Stimulated activated CD8-positive, alpha-beta memory T cell treated with anti-CD3 and anti-CD28 coated beads, Interleukin-2, amount 100 ng/mL, for 1 hour (primary cell): Measurements from ENCODE around the gene MFNG.
"Not testable (repeated sequence)": the region's sequence is repeated elsewhere in the genome, so short reads cannot be mapped to it uniquely, and the experiment has no call there.

Experiments used
- DNase-seq, 2 donors: peaks; one replicate each; pipeline ENCODE4 v3.0.0-alpha.2; 2020; ENCODE audit warnings: low read depth in 2 of 2

Gene MFNG

GRCh38 chr22:37474447-37475090 is 11.6 kb downstream of the MFNG start:
- no peak for DNase-seq

- DNase-seq = no peak
Measured at GRCh38 chr22:37473437-37473946, 12.7 kb downstream of the MFNG start.

GRCh38 chr22:37472418-37473006 is 13.7 kb downstream of the MFNG start:
- no peak for DNase-seq

GRCh38 chr22:37471727-37472417 is 14.3 kb downstream of the MFNG start:
- no peak for DNase-seq

- no peak for DNase-seq
Measured at GRCh38 chr22:37470087-37470445, 16.1 kb downstream of the MFNG start.

GRCh38 chr22:37469416-37470086 is 16.6 kb downstream of the MFNG start:
- no peak for DNase-seq

GRCh38 chr22:37468201-37468695 is 17.9 kb downstream of the MFNG start:
- DNase-seq = not testable (repeated sequence)

- DNase-seq = no peak
Measured at GRCh38 chr22:37467391-37467955, 18.7 kb downstream of the MFNG start.

- no peak for DNase-seq
Measured at GRCh38 chr22:37464181-37464580, 22.0 kb downstream of the MFNG start.

- DNase-seq = no peak
Measured at GRCh38 chr22:37462983-37463382, 23.2 kb downstream of the MFNG start.

- DNase-seq = no peak
Measured at GRCh38 chr22:37462436-37462835, 23.7 kb downstream of the MFNG start.

GRCh38 chr22:37461961-37462360 is 24.2 kb downstream of the MFNG start:
- no peak for DNase-seq

GRCh38 chr22:37460684-37461083 is 25.5 kb downstream of the MFNG start:
- DNase-seq = no peak

GRCh38 chr22:37459206-37459605 is 27.0 kb downstream of the MFNG start:
- no peak for DNase-seq

GRCh38 chr22:37457093-37457893 is 28.9 kb downstream of the MFNG start:
- DNase-seq = peak; percentile 60 to 66

GRCh38 chr22:37456346-37456745 is 29.8 kb downstream of the MFNG start:
- no peak for DNase-seq

- DNase-seq = no peak
Measured at GRCh38 chr22:37455896-37456295, 30.3 kb downstream of the MFNG start.

GRCh38 chr22:37454857-37455686 is 31.1 kb downstream of the MFNG start:
- DNase-seq = no peak

GRCh38 chr22:37453696-37454095 is 32.5 kb downstream of the MFNG start:
- no peak for DNase-seq

GRCh38 chr22:37451218-37451617 is 35.0 kb downstream of the MFNG start:
- DNase-seq = no peak
